ENCODE data around the gene SIM1.
"Not testable (repeated sequence)": the region's sequence is repeated elsewhere in the genome, so short reads cannot be mapped to it uniquely, and the experiment has no call there.

The SIM1 gene

DNA sequence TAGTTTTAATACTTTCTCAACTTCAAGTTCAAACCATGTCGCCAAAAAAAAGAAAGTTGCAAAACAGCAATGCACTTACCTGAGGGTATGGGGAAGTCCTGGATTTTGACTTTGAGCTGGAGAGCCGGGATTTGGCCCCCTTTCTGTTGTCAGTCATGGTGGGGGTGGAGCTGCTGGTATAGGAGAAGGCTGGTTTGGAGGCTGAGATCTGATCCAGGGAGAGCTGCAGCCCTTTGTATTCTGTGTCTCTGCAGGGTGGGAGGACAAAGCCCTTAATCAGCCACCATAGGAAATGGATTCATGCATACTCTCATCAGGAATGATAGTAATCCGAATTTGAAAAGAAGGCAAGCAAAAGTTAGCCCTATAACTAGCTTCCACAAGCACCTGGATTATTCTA, 44.0 kb downstream of the SIM1 start:
- DNase-seq = no peak

DNA sequence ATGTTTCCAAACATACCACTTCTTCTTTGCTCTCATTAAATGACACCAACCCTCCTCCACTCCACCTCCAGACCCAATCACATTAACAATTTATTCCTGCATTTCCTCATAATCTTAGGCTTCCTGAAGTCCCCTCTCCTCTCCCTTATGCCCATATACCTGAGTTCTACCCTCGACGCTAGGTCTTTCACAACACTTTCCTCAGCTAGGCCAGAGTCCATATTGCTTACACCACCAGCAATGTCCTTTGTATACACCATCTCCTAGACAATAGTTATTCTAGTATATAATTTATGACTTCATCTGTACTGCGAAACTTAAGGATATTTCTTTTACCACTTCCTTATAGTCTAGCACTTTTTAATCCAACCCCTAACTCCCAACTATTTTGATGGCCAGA, 47.7 kb downstream of the SIM1 start:
- no peak for DNase-seq

DNA sequence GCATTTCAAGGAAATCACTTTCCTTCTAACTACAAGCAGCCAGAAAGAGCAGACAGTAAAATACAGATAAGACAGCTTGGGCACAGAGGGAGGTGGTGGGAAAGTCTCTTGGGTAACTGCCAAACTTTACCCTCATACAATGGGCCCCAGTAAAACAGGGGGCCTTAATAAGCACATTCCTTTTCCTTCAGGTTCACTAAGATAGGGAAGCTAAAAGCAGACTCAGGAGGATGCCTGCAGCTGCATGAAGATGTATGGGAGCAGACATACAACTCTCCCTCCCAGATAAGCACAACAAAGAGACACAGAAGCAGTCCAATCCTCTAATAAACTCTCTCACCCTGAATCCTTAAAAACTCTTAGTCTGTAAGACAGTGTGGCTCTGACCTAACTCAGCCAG, 49.0 kb downstream of the SIM1 start:
- DNase-seq = no peak

DNA sequence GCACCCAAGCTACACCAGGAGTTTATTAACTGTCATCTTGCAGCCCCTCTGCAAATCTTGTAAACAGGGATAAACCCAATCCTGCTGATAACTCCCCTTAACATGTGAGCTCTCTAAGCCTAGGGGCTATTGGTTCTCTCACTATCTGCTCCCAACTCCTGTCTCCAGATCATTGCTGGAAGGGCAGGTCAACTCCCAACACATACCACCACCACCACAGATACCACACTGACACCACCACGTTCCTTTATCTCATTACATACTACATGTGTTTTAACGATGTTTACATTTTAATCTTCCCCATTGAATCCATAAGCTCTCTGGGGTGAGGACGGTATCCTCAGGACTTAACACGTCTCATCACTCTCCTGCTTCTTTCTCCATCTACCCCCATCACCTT, 51.8 kb downstream of the SIM1 start:
- no peak for DNase-seq

DNA sequence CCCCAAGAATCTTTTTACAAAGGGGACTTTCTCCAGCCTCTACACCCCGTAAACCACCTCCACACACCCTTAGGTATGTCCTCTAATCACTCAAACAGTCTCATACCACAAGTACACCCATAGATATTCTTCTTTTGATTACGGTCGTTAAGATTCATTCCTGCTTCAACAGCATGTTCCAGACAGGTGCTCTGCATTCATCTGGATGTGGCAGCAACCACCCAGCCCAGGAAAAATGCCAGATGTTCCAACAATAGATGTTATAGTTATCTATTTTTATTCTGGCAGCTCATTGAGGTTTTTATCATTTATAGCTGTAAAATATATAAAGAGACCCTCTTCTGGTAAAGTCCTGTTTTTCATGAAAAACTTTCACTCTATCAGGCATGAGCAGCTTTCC, 60.7 kb downstream of the SIM1 start:
- DNase-seq = no peak

DNA sequence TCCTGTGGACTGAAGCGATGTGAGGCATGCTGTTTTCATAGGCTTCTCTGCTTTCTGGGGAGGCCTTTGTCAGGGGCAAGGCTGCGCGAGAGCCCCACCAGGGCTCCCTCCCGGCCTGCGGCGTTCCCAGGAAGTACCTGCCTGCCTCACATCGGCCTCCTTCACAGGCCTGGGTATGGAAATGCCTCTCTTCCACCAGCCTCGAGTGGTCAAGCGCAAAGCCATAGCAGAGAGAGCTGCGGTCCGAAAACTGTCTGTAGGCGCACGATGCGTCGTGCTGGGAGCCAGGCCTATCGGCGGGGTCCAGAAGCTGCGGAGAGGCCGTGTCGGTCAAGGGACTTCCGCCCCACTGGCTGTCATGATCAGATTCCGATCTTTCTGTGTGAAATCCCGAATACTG, 71.2 kb downstream of the SIM1 start:
- DNase-seq = no peak

DNA sequence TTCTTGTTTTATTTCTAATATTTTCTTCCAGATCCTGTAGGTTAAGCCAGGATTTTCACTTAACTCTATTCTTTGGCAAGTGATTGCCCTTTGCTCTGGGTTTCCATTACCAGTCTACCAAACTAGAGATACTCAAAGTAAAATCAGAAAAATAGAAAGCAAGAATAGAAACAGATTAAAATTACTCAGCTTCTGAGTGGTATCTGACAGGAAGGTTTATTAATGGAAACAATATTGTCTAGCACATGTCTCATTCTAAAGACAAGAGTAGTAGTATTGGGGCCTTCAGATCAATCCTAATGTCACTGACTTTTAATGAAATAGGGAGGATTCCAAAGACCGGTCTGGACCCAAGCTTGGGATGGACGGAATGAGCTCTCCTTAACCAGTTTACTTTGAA, 72.3 kb downstream of the SIM1 start:
- no peak for DNase-seq

DNA sequence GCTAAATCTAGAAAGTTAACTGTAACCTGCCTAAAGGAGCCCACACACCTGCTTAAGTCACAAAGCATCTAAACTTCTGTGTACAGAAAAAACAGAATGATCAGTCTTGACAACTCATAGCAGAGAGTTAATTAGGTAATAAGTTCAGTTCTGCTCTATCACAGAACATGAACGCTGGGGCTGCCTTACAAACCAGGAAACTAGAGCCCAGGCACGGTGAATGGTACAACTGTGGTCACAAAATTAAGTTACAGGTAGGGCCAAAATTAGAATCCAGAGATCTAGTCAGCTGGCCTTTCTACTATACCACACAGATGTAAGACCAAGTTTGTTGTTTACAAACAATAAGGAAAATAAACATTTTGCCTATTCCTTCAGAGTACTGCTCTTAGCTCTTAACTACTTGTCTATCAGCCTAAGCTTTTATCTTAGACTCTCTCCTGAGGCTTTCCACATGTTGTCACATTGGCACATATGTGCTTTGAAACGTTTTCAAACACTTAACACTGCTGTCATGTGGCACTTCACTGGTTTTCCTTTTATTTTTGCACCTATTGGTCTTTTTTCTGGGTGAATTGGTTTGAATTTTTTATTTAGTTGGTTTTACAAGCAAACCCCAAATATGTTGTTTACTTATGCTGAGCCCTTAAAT, 75.7 kb downstream of the SIM1 start:
- no peak for DNase-seq

DNA sequence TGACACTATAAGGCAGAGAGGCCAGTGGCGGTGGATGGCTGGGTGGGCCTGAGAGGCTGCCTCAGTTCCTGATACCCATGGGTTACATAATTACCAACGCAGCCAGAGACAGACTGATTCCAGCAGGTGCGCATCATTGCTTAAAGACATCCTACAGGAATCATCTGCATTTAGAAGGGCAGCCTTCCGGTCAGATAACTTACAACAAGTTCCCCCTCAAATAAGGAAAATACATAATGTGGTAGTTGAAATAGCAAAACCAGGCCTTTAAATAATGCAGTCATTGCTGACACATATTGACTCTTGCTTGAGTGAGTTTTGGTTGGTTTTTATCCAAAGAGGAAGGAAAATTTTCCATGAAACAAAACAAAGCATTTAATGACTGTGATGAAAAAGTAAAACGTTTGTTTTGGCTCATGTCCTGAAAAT, 81.9 kb downstream of the SIM1 start:
- DNase-seq = no peak

DNA sequence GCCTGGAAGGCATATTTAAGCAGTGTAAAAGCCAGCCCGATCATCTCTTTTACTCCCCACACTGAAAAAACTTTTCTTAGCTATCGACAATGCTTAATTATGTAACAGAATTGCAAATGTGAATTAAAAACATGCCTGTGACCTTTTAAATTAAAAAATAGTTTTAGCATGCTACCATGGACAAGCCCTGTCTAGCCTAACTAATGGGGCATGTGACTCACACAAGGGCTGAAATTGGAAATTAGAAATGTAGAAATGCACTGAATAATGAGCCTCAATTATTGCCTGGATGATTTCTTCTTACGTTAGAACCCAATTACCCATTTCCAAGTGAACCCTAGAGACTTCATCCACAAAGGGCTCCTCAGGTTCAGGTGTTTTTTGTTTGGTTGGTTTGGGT, 82.7 kb downstream of the SIM1 start:
- DNase-seq = no peak

DNA sequence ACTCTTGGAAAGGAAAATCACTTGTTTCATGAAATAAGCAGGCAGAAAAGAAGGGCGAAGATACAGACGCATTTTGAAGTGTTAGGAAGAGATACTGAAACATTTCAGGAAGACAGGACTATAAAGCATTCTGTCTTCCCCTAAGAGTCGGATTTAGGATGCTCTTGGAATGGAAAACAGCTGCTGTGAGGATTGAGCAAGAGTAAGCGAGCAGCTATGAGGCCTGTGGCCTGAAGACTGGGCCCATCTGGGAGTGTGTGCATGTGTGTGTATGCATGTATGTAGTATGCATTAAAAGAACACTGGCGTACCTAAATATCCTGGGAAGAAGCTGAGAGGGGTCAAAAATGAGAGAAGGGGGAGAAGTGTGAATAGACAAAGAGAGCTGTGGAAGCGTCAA, 83.6 kb downstream of the SIM1 start:
- no peak for DNase-seq

DNA sequence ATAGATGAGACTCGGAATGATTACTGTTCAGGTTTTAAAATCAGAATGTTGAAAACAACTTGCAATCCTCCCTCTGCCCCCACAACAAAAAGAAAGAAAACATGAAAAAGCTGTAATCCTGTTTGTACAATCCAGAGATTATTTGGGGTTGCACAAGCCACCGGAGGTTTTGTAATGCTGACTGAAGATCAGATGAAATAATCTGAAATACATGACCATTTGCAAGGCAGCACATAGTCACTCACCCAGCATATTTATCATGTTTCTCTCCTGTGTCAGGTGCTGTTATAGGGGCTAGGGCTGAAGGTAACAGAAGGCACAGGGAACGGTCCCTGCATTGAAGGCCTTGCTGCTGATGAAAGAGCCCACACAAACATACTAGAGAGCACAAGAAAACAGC, 85.3 kb downstream of the SIM1 start:
- DNase-seq = no peak

DNA sequence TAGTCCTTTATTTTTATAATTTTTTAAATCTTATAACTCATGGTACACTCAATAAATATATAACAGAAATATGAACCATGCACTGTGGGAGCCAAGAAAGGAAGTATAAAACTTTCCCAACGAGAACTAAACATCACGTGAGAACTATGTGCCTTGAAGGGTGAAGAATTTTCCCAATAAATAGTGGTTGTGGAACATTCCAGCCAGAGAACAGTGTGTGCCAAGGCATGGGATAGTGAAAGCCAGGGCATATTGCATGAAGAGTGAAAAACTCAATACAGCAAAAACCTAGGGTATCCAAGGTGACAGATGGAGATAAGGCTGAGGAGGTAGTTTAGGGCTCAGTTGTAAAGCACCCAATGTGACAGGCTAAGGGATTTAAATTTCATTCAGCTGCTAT, 86.1 kb downstream of the SIM1 start:
- no peak for DNase-seq

DNA sequence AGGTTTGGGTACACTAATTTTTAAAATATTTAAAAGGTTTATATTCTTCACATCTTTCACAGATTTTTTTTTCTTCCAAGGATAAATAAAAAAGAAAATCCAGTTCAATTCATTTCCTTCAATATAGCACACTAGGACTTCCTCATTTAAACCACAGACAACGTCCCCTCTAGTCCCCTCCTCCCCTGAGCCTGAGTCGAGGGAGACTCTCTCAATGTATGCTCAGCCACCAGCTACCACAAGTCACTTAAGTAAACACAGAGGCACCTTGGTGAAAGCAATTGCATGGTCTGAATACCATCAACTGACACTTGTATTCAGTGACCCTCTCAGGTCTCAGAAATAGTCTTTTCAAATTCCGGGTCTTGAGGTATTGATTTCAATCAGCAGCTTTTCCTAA, 88.6 kb downstream of the SIM1 start:
- no peak for DNase-seq

DNA sequence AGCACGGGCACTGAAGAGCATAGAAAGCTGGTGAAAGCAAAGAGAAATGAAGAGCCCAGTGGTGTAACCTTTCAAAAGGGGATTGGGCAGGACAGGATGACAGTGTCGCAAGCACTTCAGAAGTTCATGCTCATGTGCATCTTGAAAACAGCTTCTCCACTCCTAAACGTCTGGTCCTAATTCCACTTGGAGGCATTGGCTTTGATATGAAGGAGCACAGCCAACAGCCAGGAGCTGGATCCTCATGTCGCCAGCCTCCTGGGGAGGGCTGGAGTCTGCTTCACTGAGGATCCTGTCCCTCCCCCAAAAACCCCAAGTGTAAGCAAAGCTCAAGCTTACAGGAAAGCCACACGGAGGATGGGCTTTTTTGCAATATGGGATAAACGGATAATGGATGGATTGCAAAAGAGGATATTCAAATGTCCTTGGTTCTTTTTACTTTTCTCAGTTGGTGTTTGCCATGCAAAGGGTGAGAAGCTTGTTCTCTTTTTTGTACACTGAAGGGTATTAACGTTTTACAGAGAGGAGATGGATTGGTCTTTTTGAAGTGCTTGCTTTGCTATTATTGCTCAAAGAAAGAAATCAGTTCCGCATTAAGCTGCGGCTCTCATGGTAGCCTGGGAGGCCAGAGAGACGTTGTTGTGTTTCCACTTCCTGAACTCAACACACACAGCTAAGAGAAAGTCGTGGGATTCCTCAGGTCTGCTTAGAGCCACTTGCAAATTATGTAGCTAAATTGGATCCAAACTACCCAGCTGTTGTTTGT, 92.2 kb downstream of the SIM1 start:
- DNase-seq = no peak

DNA sequence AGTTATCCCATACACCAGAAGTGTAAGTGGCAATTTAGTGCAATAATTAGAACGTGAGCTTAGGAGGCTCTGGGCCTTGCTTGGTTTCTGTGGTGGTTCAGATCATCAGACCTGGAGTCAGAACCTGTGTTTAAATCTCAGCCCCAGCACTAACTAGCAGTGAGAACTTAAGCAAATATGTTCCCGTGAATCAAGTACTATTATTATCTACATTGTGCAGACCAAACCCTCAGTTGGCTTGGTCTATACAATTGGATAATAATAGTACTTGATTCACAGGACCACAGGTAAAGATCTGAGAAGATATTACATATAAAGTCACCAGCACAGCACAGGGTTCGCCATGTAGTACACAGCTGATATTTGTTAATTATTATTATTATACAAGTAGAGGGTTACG, 93.1 kb downstream of the SIM1 start:
- DNase-seq = no peak

DNA sequence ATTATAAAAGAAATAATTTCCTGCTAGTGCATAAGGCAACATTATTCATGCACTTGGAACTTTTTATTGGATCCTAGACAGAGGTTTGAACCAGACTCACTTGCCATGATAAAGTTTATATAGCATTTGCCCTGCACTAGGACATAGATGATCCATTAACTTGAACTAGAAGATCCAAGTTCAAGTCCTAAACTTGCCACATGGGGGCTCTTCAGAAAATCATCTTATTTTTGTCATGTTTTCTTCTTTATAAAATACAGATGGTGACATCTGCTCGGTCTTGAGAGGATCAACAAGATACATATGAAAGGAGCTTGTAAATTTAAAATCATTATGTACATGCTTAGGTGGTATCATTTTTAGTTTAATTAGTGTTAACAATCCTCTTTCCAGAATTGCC, 94.5 kb downstream of the SIM1 start:
- no peak for DNase-seq

DNA sequence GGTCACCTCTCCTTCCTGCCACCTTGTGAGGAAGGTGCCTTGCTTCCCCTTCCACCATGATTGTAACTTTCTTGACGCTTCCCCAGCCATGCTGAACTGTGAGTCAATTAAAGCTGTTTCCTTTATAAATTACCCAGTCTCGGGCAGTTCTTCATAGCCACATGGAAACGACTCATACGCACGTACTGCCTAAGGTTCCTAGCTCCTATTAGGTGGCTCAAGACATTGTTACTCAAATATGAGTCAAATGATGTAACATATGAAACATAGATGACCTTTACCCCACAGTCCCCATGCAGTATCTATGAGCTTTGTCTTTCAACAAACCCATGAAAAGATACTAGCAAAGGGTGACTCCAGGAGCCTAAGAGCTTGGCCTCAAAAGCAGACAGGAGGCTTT, 98.3 kb downstream of the SIM1 start:
- DNase-seq = no peak

DNA sequence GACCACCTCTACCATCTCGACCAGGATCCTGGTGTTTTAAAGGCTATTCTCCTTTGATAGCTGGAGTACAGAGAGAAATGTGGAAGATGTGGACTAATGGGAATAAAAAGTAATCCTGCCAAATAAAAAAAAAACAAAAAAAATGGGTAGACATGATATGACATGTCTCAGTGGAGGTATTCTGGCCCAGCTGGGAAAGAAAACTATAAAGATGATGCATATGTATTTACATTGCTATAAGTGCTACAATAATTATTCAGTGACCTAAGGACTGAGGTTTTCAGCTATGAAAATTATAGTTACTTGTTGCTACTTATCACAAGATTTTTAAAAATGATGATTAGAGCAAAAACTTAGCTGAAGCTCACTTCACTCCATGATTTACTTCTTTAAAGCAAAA, 101.1 kb downstream of the SIM1 start:
- no peak for DNase-seq

DNA sequence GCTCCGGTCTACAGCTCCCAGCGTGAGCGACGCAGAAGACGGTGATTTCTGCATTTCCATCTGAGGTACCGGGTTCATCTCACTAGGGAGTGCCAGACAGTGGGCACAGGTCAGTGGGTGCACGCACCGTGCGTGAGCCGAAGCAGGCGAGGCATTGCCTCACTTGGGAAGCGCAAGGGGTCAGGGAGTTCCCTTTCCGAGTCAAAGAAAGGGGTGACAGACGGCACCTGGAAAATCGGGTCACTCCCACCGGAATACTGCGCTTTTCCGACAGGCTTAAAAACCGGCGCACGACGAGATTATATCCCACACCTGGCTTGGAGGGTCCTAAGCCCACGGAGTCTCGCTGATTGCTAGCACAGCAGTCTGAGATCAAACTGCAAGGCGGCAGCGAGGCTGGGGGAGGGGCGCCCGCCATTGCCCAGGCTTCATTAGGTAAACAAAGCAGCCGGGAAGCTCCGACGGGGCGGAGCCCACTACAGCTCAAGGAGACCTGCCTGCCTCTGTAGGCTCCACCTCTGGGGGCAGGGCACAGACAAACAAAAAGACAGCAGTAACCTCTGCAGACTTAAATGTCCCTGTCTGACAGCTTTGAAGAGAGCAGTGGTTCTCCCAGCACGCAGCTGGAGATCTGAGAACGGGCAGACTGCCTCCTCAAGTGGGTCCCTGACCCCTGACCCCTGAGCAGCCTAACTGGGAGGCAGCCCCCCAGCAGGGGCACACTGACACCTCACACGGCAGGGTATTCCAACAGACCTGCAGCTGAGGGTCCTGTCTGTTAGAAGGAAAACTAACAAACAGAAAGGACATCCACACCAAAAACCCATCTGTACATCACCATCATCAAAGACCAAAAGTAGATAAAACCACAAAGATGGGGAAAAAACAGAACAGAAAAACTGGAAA, 109.7 kb downstream of the SIM1 start:
- not testable (repeated sequence) for DNase-seq

DNA sequence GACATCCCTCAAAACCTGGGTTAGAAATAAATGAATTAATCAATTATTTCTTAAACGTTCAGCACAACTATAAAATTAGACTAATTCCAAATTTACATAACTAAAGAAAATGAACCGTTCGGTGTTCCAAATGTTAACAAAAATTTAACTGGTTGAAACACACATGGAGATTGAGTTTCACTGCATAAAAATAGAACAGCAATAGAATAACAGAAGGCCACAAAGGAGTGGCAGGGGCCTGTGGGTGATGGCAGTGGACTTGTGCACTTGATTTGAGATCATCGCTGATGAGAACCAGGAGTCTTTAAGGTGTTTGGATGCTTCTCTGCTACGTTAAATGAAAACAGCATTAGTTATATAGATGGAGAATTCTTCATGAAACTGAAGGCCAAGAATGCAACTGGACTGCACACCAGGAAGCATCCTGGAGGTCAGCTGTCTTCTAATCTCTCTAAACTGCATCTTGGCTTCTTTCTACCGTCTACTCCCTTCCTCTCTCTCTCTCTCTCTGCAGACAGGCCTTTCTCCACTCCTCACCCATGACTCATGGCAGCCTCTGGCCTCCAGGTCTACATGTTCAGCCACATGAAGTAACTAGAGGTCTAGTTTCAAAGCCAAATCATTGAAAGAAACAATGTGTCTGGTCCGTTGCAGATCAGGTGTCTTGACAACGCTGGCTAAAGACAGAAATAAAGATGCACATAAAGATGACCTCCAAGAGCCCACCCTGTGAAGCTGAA, 111.3 kb downstream of the SIM1 start:
- DNase-seq = no peak

DNA sequence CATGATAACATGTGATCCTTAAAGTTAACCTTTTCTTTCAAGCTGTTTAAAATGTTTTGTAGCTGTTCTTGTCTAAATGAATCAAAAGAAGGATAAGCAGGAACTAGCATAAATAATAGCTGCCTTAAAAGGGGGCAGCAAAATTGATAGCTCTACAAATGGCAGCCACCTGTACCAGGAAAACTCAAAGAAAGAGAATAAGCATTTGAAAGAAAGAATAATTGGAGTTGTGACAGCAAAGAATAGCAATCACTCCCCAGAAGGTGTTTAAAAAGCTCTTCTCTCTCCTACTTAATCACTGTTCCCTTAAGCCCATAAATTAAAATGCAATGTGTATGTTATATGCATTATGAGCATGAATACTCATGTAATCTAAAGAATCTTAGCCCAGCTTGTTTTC, 114.6 kb downstream of the SIM1 start:
- DNase-seq = no peak

DNA sequence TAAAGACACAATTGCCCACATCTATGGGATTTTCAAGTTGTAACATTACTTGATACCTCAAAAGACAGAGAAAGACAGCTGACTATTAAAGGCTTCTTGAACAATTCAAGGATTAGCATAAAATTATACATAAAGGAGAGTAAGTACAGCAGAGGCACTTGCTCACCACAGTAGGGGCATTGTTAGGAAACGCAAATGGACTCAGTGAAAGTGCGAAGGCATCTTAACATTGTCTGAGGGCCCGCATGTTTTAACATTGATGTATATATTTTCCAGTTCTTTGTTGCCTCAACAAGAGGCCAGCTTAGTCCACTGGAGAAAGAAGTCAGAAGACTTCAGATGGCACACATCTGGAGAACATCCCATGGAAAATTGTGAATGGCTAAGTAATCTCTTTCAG, 115.4 kb downstream of the SIM1 start:
- no peak for DNase-seq

Measured in activated gamma-delta T cell treated with Interleukin-2 at 50 U/mL for 16 hours (primary cell).